ENCODE measurements around the gene PLEKHA1. TPM values are rescaled to one million over a fixed set of nuclear protein-coding genes. Genes with fewer than 3 reads are reported as not detected.
A peak's percentile ranks its signal among the peaks of the same experiment; 100 is the strongest.

Gene PLEKHA1
- total and polyA plus RNA-seq, 9 donors = 16.7 to 31.1 (median 27.1) TPM

DNA sequence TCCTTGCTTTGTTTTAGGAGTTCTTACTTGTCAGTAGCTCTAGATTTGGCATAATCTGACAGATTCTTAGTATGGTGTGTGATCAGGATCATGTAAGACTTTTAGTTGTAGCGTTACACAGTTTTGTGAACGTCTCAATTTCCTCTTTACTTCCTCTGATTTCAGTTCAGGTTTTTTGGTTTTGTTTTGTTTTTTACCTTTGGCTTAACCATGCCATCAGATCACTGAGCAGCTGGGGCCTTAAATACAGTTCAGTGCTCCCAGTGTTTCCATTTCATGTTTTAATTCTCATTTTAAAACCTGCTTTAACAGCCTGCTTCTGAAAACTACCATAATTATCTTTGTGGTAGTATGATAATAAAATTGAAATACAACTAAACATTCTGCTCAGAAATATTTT is 52.8 kb downstream of the PLEKHA1 start:
- H3K36me3 ChIP-seq = no peaks in the 10 kb centered on the region
- no peaks in the 10 kb centered on the region for H3K9me3 ChIP-seq
- TF ChIP-seq CTCF (IDR thresholded peaks at IDR 0.05) = no peak
- TF ChIP-seq POLR2A (IDR thresholded peaks at IDR 0.05) = no peak
- no peak for TF ChIP-seq EP300 (IDR thresholded peaks at IDR 0.05)
- no peak for DNase-seq
- H3K27me3 ChIP-seq = no peaks in the 10 kb centered on the region
- intact Hi-C loops (cut with DNase I) = no loop called here
- 63 to 70% (median 66%) methylated on average over 2 of the region's 2 CpGs for WGBS, 3 donors
- H3K27ac ChIP-seq = no peak overlapping the region
- no peak overlapping the region for H3K4me3 ChIP-seq
- peaks cover 1% of the 10 kb centered on the region for H3K4me1 ChIP-seq (ENCODE audit: insufficient read depth)

DNA sequence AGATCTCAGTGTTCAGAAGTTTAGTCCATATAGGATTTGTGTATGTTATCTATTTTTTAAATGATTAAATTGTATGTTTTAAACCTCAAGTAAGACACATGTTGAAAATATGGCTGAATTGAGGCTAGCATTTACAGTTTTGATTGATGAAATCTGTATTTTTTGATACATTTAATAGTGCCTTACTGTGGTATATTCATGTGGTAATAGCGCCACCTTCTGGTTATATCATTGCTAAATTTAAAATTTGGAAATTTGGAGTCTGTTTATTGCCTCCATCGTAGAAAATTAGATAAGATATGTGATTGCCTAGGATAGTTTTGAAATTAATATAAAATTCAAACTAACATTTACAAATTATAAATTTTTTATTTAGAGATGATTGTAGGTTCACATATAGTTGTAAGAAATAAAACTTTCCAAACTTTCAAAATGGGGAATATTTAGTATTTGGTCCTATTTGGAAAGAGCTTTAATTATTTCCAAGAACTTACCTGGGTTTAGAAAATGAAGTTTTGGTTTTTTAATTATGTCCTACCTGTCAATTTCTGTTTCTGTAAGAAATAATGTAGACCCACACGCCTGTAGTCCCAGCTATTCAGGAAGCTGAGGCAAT is 60.8 kb downstream of the PLEKHA1 start:
- no peak overlapping the region for H3K27ac ChIP-seq
- no peak overlapping the region for H3K4me3 ChIP-seq
- no peaks in the 10 kb centered on the region for H3K27me3 ChIP-seq
- no peaks in the 10 kb centered on the region for H3K9me3 ChIP-seq
- DNase-seq = no peak
- no peaks in the 10 kb centered on the region for H3K36me3 ChIP-seq
- WGBS, 3 donors = 29 to 33% (median 32%) methylated on average over 3 of the region's 3 CpGs
- intact Hi-C loops (cut with DNase I) = loop anchor here (5.0 to 10.0 kb wide), 6 partner anchors 91 to 1147 kb away; partner anchors contain the start of gene DMBT1 (in 2 of the 4)
- TF ChIP-seq EP300 (IDR thresholded peaks at IDR 0.05) (no peak), CTCF (IDR thresholded peaks at IDR 0.05) (peak; percentile 35 to 70 (median 63))
- no peaks in the 10 kb centered on the region for H3K4me1 ChIP-seq (ENCODE audit: insufficient read depth)

DNA sequence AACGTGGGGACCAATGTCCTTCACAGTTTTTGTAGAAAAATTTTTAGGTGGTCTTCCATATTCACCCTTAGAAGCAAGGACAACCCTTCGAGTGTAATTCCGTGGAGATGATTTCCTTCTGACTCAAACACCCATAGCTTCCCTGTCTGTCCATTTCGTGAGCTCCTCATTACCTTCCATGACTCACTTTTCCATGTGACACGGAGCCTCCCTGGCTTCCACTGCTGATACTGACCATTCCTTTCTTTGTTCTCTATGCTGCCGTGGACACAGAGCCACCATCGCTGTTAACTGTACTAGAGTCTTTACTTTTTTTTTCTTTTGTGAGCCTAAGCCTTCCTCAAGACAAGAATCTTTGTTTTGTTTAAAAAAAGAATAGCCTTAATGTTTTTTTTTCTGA is 67.5 kb downstream of the PLEKHA1 start:
- H3K9me3 ChIP-seq = no peaks in the 10 kb centered on the region
- no peak for DNase-seq
- H3K36me3 ChIP-seq = no peaks in the 10 kb centered on the region
- no peak overlapping the region for H3K27ac ChIP-seq
- H3K4me1 ChIP-seq (ENCODE audit: insufficient read depth) = no peaks in the 10 kb centered on the region
- WGBS, 3 donors = 64 to 72% (median 71%) methylated on average over 7 of the region's 7 CpGs
- intact Hi-C loops (cut with DNase I) = loop anchor here in 1 of 4 donors (2.0 kb wide), 1 partner anchor 125 kb away; no protein-coding TSS in a partner anchor
- no peaks in the 10 kb centered on the region for H3K27me3 ChIP-seq
- TF ChIP-seq POLR2A (IDR thresholded peaks at IDR 0.05) (no peak), EP300 (IDR thresholded peaks at IDR 0.05) (no peak), CTCF (IDR thresholded peaks at IDR 0.05) (no peak)
- H3K4me3 ChIP-seq = no peak overlapping the region

- Histone ChIP-seq H3K9me3 (no peaks in the 10 kb centered on the region), H3K36me3 (no peaks in the 10 kb centered on the region), H3K27ac (no peak overlapping the region), H3K27me3 (no peaks in the 10 kb centered on the region), H3K4me3 (no peak overlapping the region), H3K4me1 (ENCODE audit: insufficient read depth) (peaks cover 4% of the 10 kb centered on the region)
- intact Hi-C loops (cut with DNase I) = no loop called here
- TF ChIP-seq CTCF (IDR thresholded peaks at IDR 0.05) (no peak), EP300 (IDR thresholded peaks at IDR 0.05) (no peak), POLR2A (IDR thresholded peaks at IDR 0.05) (no peak)
- 84 to 93% (median 86%) methylated on average over 1 of the region's 1 CpG for WGBS, 3 donors
- DNase-seq = no peak
Measured at GRCh38 chr10:122445469-122445868, 71.0 kb downstream of the PLEKHA1 start.
